Measurements from ENCODE around the gene FBLN2. TPM values are rescaled to one million over a fixed set of nuclear protein-coding genes. Genes with fewer than 3 reads are reported as not detected.

Gene FBLN2
- total RNA-seq, 1 experiment from 2014 or later: not detected

GRCh38 chr3:13627681-13628080 lies 78.8 kb downstream of the FBLN2 start:
- no peak for DNase-seq
- Histone ChIP-seq H3K4me2 (ENCODE audit: low read depth, low read length, poor library complexity, severe bottlenecking) (no peak overlapping the region), H3K27me3 (ENCODE audit: low read length) (no peaks in the 10 kb centered on the region), H4K20me1 (ENCODE audit: insufficient read depth, low read depth, low read length) (no peaks in the 10 kb centered on the region), H3K36me3 (ENCODE audit: insufficient read depth, low read length) (no peaks in the 10 kb centered on the region), H3K9ac (ENCODE audit: low read length) (no peak overlapping the region), H3K4me1 (ENCODE audit: low read length) (no peaks in the 10 kb centered on the region), H3K27ac (ENCODE audit: low read length) (no peak overlapping the region), H3K4me3 (ENCODE audit: low read length) (no peak overlapping the region), H2AFZ (ENCODE audit: low read length) (no peak overlapping the region), H3K9me2 (replicated peaks; ENCODE audit: insufficient read depth, low read length) (no peaks in the 10 kb centered on the region), H3K9me3 (ENCODE audit: low read length) (no peaks in the 10 kb centered on the region), H3K79me2 (ENCODE audit: low read length) (no peaks in the 10 kb centered on the region)

- Histone ChIP-seq H3K4me3 (ENCODE audit: low read length) (no peak overlapping the region), H3K79me2 (ENCODE audit: low read length) (no peaks in the 10 kb centered on the region), H3K36me3 (ENCODE audit: insufficient read depth, low read length) (no peaks in the 10 kb centered on the region), H3K27ac (ENCODE audit: low read length) (no peak overlapping the region), H3K9me2 (replicated peaks; ENCODE audit: insufficient read depth, low read length) (no peaks in the 10 kb centered on the region), H3K9me3 (ENCODE audit: low read length) (no peaks in the 10 kb centered on the region), H4K20me1 (ENCODE audit: insufficient read depth, low read depth, low read length) (no peaks in the 10 kb centered on the region), H3K4me1 (ENCODE audit: low read length) (no peaks in the 10 kb centered on the region), H3K9ac (ENCODE audit: low read length) (no peak overlapping the region), H2AFZ (ENCODE audit: low read length) (no peak overlapping the region), H3K27me3 (ENCODE audit: low read length) (no peaks in the 10 kb centered on the region), H3K4me2 (ENCODE audit: low read depth, low read length, poor library complexity, severe bottlenecking) (no peak overlapping the region)
- DNase-seq: no peak
Observed at GRCh38 chr3:13628432-13628831, 79.5 kb downstream of the FBLN2 start.

GRCh38 chr3:13628841-13629551 lies 80.1 kb downstream of the FBLN2 start:
- Histone ChIP-seq H3K36me3 (ENCODE audit: insufficient read depth, low read length) (no peaks in the 10 kb centered on the region), H3K9me2 (replicated peaks; ENCODE audit: insufficient read depth, low read length) (no peaks in the 10 kb centered on the region), H3K27ac (ENCODE audit: low read length) (no peak overlapping the region), H3K4me2 (ENCODE audit: low read depth, low read length, poor library complexity, severe bottlenecking) (no peak overlapping the region), H3K9ac (ENCODE audit: low read length) (no peak overlapping the region), H3K27me3 (ENCODE audit: low read length) (no peaks in the 10 kb centered on the region), H4K20me1 (ENCODE audit: insufficient read depth, low read depth, low read length) (no peaks in the 10 kb centered on the region), H2AFZ (ENCODE audit: low read length) (no peak overlapping the region), H3K4me1 (ENCODE audit: low read length) (no peaks in the 10 kb centered on the region), H3K79me2 (ENCODE audit: low read length) (no peaks in the 10 kb centered on the region), H3K4me3 (ENCODE audit: low read length) (no peak overlapping the region), H3K9me3 (ENCODE audit: low read length) (no peaks in the 10 kb centered on the region)
- DNase-seq: no peak

DNA sequence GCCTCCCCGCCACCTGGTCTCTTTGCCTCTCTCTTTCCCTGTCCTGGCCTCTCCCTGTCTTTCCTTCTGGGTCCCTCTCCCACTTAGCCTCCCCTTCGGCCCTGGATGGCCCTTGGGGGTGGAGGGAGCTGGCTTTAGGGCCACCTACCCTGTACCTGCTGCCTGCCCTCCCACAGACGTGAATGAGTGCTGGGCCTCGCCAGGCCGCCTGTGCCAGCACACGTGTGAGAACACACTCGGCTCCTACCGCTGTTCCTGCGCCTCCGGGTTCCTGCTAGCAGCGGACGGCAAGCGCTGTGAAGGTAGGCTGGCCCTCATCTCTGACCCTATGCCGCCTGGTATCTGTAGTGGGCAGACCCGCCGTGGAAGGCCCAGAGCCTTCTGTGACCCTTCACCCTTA lies 80.7 kb downstream of the FBLN2 start:
- Histone ChIP-seq H2AFZ (ENCODE audit: low read length) (no peak overlapping the region), H3K36me3 (ENCODE audit: insufficient read depth, low read length) (no peaks in the 10 kb centered on the region), H3K9me2 (replicated peaks; ENCODE audit: insufficient read depth, low read length) (no peaks in the 10 kb centered on the region), H4K20me1 (ENCODE audit: insufficient read depth, low read depth, low read length) (no peaks in the 10 kb centered on the region), H3K79me2 (ENCODE audit: low read length) (no peaks in the 10 kb centered on the region), H3K4me2 (ENCODE audit: low read depth, low read length, poor library complexity, severe bottlenecking) (no peak overlapping the region), H3K4me3 (ENCODE audit: low read length) (no peak overlapping the region), H3K27me3 (ENCODE audit: low read length) (no peaks in the 10 kb centered on the region), H3K27ac (ENCODE audit: low read length) (no peak overlapping the region), H3K9me3 (ENCODE audit: low read length) (no peaks in the 10 kb centered on the region), H3K4me1 (ENCODE audit: low read length) (no peaks in the 10 kb centered on the region), H3K9ac (ENCODE audit: low read length) (no peak overlapping the region)
- no peak for DNase-seq

DNA sequence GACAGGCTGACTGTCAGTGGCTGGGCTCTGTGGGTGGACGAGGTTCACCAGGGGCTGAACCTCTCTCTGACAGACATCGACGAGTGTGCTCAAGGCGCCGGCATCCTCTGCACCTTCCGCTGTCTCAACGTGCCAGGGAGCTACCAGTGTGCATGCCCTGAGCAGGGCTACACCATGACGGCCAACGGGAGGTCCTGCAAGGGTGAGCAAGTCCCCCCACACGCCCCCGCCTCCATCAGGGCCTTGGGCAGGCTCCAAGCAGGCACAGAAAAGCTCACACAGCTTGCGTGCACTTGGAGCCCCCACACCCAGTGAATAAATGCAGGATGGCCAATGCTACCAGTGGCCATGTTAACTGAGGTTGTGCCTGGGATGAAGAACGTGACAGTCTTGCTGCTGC lies 82.3 kb downstream of the FBLN2 start:
- Histone ChIP-seq H3K4me1 (ENCODE audit: low read length) (no peaks in the 10 kb centered on the region), H3K9me3 (ENCODE audit: low read length) (no peaks in the 10 kb centered on the region), H3K27ac (ENCODE audit: low read length) (no peak overlapping the region), H3K4me3 (ENCODE audit: low read length) (no peak overlapping the region), H3K79me2 (ENCODE audit: low read length) (no peaks in the 10 kb centered on the region), H3K36me3 (ENCODE audit: insufficient read depth, low read length) (no peaks in the 10 kb centered on the region), H3K9ac (ENCODE audit: low read length) (no peak overlapping the region), H4K20me1 (ENCODE audit: insufficient read depth, low read depth, low read length) (no peaks in the 10 kb centered on the region), H3K4me2 (ENCODE audit: low read depth, low read length, poor library complexity, severe bottlenecking) (no peak overlapping the region), H3K9me2 (replicated peaks; ENCODE audit: insufficient read depth, low read length) (no peaks in the 10 kb centered on the region), H2AFZ (ENCODE audit: low read length) (no peak overlapping the region), H3K27me3 (ENCODE audit: low read length) (no peaks in the 10 kb centered on the region)
- no peak for DNase-seq

DNA sequence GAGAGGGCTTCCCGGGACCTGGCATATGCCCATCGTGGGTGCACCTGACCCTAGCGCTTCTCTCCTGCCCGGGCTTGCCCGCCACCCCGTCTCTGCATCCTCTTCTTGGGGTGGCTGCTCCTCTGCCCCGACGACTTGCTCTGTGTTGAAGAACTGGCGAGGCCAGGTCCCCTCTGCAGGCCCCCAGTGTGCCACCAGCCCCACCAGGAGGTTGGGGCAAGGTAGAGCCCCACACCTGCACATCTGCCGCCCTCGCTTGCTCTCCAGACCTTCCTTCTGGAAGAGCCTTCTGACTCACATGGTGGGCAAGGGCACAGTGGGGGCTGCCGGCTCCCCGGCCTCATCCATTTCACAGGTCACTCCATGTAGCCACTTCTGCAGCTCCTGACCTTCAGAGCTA lies 84.3 kb downstream of the FBLN2 start:
- no peaks in the 10 kb centered on the region for H3K9me2 ChIP-seq (replicated peaks; ENCODE audit: insufficient read depth, low read length)
- H3K9ac ChIP-seq (ENCODE audit: low read length): no peak overlapping the region
- no peaks in the 10 kb centered on the region for H3K4me1 ChIP-seq (ENCODE audit: low read length)
- no peak overlapping the region for H3K4me3 ChIP-seq (ENCODE audit: low read length)
- no peaks in the 10 kb centered on the region for H3K9me3 ChIP-seq (ENCODE audit: low read length)
- H4K20me1 ChIP-seq (ENCODE audit: insufficient read depth, low read depth, low read length): no peaks in the 10 kb centered on the region; the same call in 1 of the 2 replicates
- DNase-seq: no peak
- H2AFZ ChIP-seq (ENCODE audit: low read length): no peak overlapping the region
- H3K4me2 ChIP-seq (ENCODE audit: low read depth, low read length, poor library complexity, severe bottlenecking): no peak overlapping the region
- H3K79me2 ChIP-seq (ENCODE audit: low read length): no peaks in the 10 kb centered on the region
- no peak overlapping the region for H3K27ac ChIP-seq (ENCODE audit: low read length)
- no peaks in the 10 kb centered on the region for H3K27me3 ChIP-seq (ENCODE audit: low read length)
- no peaks in the 10 kb centered on the region for H3K36me3 ChIP-seq (ENCODE audit: insufficient read depth, low read length)

DNA sequence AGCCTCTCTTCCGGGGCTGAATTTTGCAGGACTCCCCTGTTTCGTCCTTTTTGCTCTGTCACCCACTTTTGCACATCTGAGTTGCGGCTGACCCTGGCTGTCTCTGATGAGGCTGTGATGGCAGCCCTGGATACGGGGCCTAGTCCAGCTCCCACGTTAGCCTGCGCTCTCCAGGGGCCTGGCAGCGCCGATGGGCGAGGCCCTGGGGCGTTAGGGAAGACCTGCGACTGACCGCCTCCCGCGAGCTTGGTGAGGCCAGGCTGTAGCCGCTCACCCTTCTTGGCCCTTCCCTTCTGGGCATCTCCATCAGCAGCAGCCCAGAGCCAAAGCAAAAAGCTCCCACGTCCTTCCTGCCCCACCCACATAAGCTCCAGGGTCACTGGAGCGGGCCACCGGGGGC lies 85.2 kb downstream of the FBLN2 start:
- Histone ChIP-seq H3K27me3 (ENCODE audit: low read length) (no peaks in the 10 kb centered on the region), H3K36me3 (ENCODE audit: insufficient read depth, low read length) (no peaks in the 10 kb centered on the region), H3K4me1 (ENCODE audit: low read length) (no peaks in the 10 kb centered on the region), H2AFZ (ENCODE audit: low read length) (no peak overlapping the region), H3K79me2 (ENCODE audit: low read length) (no peaks in the 10 kb centered on the region), H3K9me2 (replicated peaks; ENCODE audit: insufficient read depth, low read length) (no peaks in the 10 kb centered on the region), H3K27ac (ENCODE audit: low read length) (no peak overlapping the region), H4K20me1 (ENCODE audit: insufficient read depth, low read depth, low read length) (no peaks in the 10 kb centered on the region; the same call in 1 of the 2 replicates), H3K4me2 (ENCODE audit: low read depth, low read length, poor library complexity, severe bottlenecking) (no peak overlapping the region), H3K4me3 (ENCODE audit: low read length) (no peak overlapping the region), H3K9ac (ENCODE audit: low read length) (no peak overlapping the region), H3K9me3 (ENCODE audit: low read length) (no peaks in the 10 kb centered on the region)
- no peak for DNase-seq

DNA sequence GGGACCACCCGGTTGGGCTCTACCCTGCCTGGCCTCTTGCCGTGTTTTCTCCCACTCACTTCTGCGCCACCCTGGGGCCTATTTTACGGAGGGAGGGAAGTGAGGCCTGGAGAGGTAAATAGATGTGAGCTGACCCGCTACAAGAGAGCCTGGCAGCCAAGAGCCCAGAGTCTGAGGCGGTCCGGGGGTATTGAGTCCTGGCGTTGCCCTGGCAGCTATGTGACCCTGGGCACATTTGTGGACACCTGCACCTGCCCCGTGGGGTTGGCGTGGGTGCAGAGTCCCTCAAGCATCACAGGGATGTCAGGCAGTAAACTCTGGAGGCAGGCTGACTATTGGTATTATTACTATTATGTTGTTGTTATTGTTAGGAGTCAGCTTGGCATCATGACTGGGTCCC lies 85.7 kb downstream of the FBLN2 start:
- H3K36me3 ChIP-seq (ENCODE audit: insufficient read depth, low read length): no peaks in the 10 kb centered on the region
- no peak overlapping the region for H2AFZ ChIP-seq (ENCODE audit: low read length)
- H3K27ac ChIP-seq (ENCODE audit: low read length): no peak overlapping the region
- H3K4me3 ChIP-seq (ENCODE audit: low read length): no peak overlapping the region
- H3K4me2 ChIP-seq (ENCODE audit: low read depth, low read length, poor library complexity, severe bottlenecking): no peak overlapping the region
- H4K20me1 ChIP-seq (ENCODE audit: insufficient read depth, low read depth, low read length): no peaks in the 10 kb centered on the region; the same call in 1 of the 2 replicates
- H3K4me1 ChIP-seq (ENCODE audit: low read length): no peaks in the 10 kb centered on the region
- no peaks in the 10 kb centered on the region for H3K79me2 ChIP-seq (ENCODE audit: low read length)
- no peak overlapping the region for H3K9ac ChIP-seq (ENCODE audit: low read length)
- no peaks in the 10 kb centered on the region for H3K27me3 ChIP-seq (ENCODE audit: low read length)
- no peaks in the 10 kb centered on the region for H3K9me3 ChIP-seq (ENCODE audit: low read length)
- no peaks in the 10 kb centered on the region for H3K9me2 ChIP-seq (replicated peaks; ENCODE audit: insufficient read depth, low read length)
- no peak for DNase-seq
